Endothelial cell (in vitro differentiated cells): ENCODE data around the gene CENPB. TPM values are rescaled to one million over a fixed set of nuclear protein-coding genes. Genes with fewer than 3 reads are reported as not detected.

Experiments
- DNase-seq: peaks from one replicate; pipeline ENCODE4 v3.0.0; 2021; ENCODE audit warnings: low spot score
- H3K27ac Mint-ChIP-seq: one replicate; pipeline ENCODE4 v1.8.0; 2021; ENCODE audit warnings: mixed read lengths, inconsistent platforms; ENCODE audit not compliant: unreplicated experiment
- H3K27me3 Mint-ChIP-seq: one replicate; pipeline ENCODE4 v1.8.0; 2021; ENCODE audit warnings: mild to moderate bottlenecking, moderate library complexity, mixed read lengths, inconsistent platforms; ENCODE audit not compliant: unreplicated experiment
- H3K36me3 Mint-ChIP-seq: one replicate; pipeline ENCODE4 v1.8.0; 2021; ENCODE audit warnings: mild to moderate bottlenecking, low read depth, mixed read lengths, inconsistent platforms; ENCODE audit not compliant: unreplicated experiment
- H3K4me1 Mint-ChIP-seq: one replicate; pipeline ENCODE4 v1.8.0; 2021; ENCODE audit warnings: mild to moderate bottlenecking, mixed read lengths, inconsistent platforms; ENCODE audit not compliant: unreplicated experiment
- H3K4me3 Mint-ChIP-seq: one replicate; pipeline ENCODE4 v1.8.0; 2021; ENCODE audit warnings: mild to moderate bottlenecking, mixed read lengths, inconsistent platforms; ENCODE audit not compliant: unreplicated experiment
- H3K9me3 Mint-ChIP-seq: one replicate; pipeline ENCODE4 v1.8.0; 2021; ENCODE audit warnings: mixed read lengths, inconsistent platforms; ENCODE audit not compliant: unreplicated experiment
- total RNA-seq: library from RNA; stranded (reverse); fragmentation: NEBNext Ultra II Directional; extraction: Animal tissue kit (Norgen Biotek cat#: 25700); gene quantifications from one replicate; pipeline ENCODE4 v1.2.1, GENCODE V29; 2021; ENCODE audit not compliant: unreplicated experiment
- TF ChIP-seq, protein P1 (sequence below): fragments of 200-600 bp; sonication (generic); IDR thresholded peaks from one replicate; pipeline ENCODE4 v1.5.0; 2021; ENCODE audit warnings: antibody characterized with exemption; ENCODE audit not compliant: unreplicated experiment

The CENPB gene
- total RNA-seq, 1 donor from 2014 or later, result 57.9 TPM

DNA sequence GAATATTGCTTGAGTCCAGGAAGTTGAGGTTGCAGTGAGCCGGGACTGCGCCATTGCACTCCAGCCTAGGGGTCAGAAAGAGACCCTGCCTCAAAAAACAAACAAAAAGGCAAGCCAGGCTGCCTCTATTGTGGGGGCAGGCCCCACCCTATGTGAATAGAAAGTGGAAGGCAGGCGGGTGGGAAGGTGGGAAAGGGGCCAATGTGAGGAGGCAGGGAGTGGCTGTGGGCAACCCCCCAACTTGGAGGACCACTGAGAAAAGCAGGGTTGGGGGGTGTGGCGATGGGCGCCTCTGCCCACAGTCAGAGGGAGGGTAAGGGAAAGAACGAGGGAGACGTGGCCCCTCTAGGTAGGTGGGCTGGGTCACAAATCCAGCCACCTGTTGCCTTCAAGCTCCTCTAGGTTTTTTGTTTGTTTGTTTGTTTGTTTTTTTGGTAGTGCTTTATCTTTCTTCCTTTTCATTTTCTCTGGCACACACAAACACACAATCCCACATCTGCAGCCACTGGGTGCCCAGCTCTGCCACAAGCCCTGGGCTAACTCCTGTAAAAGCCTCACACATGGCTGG, 28.5 kb upstream of the CENPB start:
- peaks cover 9% of the 10 kb centered on the region for H3K27me3 Mint-ChIP-seq
- H3K27ac Mint-ChIP-seq, result no peak overlapping the region
- DNase-seq, result no peak
- H3K36me3 Mint-ChIP-seq, result no peaks in the 10 kb centered on the region
- TF ChIP-seq, protein P1, sequence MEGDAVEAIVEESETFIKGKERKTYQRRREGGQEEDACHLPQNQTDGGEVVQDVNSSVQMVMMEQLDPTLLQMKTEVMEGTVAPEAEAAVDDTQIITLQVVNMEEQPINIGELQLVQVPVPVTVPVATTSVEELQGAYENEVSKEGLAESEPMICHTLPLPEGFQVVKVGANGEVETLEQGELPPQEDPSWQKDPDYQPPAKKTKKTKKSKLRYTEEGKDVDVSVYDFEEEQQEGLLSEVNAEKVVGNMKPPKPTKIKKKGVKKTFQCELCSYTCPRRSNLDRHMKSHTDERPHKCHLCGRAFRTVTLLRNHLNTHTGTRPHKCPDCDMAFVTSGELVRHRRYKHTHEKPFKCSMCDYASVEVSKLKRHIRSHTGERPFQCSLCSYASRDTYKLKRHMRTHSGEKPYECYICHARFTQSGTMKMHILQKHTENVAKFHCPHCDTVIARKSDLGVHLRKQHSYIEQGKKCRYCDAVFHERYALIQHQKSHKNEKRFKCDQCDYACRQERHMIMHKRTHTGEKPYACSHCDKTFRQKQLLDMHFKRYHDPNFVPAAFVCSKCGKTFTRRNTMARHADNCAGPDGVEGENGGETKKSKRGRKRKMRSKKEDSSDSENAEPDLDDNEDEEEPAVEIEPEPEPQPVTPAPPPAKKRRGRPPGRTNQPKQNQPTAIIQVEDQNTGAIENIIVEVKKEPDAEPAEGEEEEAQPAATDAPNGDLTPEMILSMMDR, result no peak
- H3K9me3 Mint-ChIP-seq, result no peaks in the 10 kb centered on the region
- H3K4me1 Mint-ChIP-seq, result peaks cover 14% of the 10 kb centered on the region
- H3K4me3 Mint-ChIP-seq, result no peak overlapping the region

DNA sequence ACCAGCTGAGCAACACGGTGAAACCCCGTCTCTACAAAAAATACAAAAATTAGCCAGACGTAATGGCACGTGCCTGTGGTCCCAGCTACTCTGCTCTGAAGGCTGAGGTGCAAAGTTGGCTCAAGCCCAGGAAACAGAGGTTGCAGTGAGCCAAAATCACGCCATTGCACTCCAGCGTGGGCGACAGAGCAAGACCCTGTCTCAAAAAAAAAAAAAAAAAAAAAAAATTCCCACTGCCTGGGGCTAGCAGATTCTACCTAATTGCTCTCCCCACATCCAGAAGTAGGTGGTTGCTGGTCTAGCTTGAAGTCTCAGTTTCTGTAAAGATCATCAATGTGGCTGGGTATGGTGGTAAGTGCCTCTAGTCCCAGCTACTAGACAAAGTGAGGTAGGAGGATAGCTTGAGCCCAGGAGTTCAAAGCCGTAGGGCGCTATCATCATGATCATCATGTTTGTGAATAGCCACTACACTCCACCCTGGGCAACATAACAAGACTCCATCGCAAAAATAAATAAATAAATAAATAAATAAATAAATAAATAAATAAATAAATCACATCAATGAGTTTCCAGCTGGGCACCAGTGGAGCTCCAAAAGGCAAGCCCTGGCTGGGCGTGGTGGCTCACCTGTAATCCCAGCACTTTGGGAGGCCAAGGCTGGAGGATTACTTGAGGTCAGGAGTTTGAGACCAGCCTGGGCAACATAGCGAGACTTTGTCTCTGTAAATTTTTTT, 27.5 kb upstream of the CENPB start:
- H3K36me3 Mint-ChIP-seq, result no peaks in the 10 kb centered on the region
- TF ChIP-seq, protein P1, result no peak
- H3K27me3 Mint-ChIP-seq, result peaks cover 9% of the 10 kb centered on the region
- H3K4me3 Mint-ChIP-seq, result no peak overlapping the region
- H3K27ac Mint-ChIP-seq, result no peak overlapping the region
- H3K4me1 Mint-ChIP-seq, result peaks cover 7% of the 10 kb centered on the region
- no peaks in the 10 kb centered on the region for H3K9me3 Mint-ChIP-seq
- DNase-seq, result no peak

DNA sequence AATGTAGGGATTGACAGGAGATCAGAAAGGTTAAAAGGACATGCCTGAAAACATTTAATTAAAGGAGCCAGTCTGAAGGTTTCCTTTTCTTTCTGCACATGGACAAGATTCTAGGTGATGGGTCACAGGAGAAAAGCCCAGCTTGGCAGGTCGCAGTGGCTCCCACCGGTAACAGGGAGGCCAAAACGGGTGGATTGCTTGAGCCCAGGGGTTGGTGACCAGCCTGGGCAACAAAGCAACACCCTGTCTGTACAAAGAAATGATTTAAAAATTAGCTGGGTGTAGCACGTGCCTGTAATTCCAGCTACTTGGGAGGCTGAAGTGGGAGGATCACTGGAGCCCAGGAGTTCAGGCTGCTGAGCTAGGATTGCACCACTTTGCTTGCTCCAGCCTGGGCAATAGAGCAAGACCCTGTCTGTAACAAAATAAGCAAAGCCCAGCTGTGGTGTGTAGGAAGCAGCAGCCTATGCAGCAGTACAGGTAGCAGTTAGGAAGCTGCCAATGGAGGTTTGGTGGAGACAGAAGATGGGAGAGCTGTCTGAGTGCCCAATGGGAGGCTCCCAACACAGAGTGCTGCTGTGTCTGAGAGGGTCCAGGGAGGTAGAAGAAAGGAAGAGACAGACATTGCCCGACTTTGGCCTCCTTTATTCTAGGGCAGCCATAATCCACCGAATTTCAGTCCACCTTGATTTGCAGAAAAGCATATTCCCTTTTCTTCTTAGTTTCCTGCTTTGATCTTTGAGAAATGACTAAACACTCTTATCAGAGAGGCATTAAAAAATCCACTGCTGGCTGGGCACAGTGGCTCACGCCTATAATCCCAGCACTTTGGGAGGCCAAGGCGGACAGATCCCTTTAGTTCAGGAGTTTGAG, 26.7 kb upstream of the CENPB start:
- TF ChIP-seq, protein P1, result no peak
- Mint-ChIP-seq H3K4me3 (no peak overlapping the region), H3K36me3 (no peaks in the 10 kb centered on the region), H3K27ac (no peak overlapping the region), H3K27me3 (peaks cover 9% of the 10 kb centered on the region), H3K9me3 (no peaks in the 10 kb centered on the region), H3K4me1 (peaks cover 3% of the 10 kb centered on the region)
- no peak for DNase-seq

DNA sequence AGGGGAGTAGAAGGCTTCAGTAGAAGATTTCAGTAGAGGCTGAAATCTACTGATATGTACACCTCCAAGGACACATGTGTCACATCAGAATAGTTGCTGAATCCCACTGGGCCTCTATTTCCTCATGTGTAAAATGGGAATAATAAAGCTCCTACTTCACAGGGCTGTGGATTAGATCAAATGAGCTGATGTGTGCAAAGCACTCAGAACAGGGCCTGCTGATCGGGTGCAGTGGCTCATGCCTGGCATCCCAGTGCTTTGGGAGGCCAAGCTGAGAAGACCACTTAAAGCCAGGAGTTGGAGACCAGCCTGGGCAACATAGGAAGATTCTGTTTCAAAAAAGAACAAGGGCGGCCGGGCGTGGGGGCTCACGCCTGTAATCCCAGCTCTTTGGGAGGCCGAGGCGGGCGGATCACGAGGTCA, 25.7 kb upstream of the CENPB start:
- no peak for DNase-seq
- peaks cover 8% of the 10 kb centered on the region for H3K4me1 Mint-ChIP-seq
- TF ChIP-seq, protein P1, result no peak
- H3K36me3 Mint-ChIP-seq, result no peaks in the 10 kb centered on the region
- no peaks in the 10 kb centered on the region for H3K9me3 Mint-ChIP-seq
- peaks cover 9% of the 10 kb centered on the region for H3K27me3 Mint-ChIP-seq
- H3K4me3 Mint-ChIP-seq, result no peak overlapping the region
- no peak overlapping the region for H3K27ac Mint-ChIP-seq
